Activated effector memory CD4-positive, alpha-beta T cell treated with anti-CD3 and anti-CD28 coated beads, Interleukin-2, amount 50 U/mL, for 16 hours (primary cell): Measurements from ENCODE around the gene RORC.
A peak's percentile ranks its signal among the peaks of the same experiment; 100 is the strongest.
"Not testable (repeated sequence)": the region's sequence is repeated elsewhere in the genome, so short reads cannot be mapped to it uniquely, and the experiment has no call there.

Source experiments
- DNase-seq: peaks from one replicate; pipeline ENCODE4 v3.0.0-alpha.2; 2020

RORC gene

GRCh38 chr1:151803915-151804314 is 27.7 kb downstream of the RORC start:
- DNase-seq, result no peak

- DNase-seq, result no peak
Measured at GRCh38 chr1:151803164-151803563, 28.4 kb downstream of the RORC start.

- DNase-seq, result no peak
Measured at GRCh38 chr1:151802372-151802771, 29.2 kb downstream of the RORC start.

- no peak for DNase-seq
Measured at GRCh38 chr1:151801846-151802245, 29.8 kb downstream of the RORC start.

- no peak for DNase-seq
Measured at GRCh38 chr1:151801310-151801820, 30.2 kb downstream of the RORC start.

GRCh38 chr1:151800830-151801229 is 30.8 kb downstream of the RORC start:
- DNase-seq, result no peak

GRCh38 chr1:151799179-151800022 is 32.2 kb downstream of the RORC start:
- DNase-seq, result no peak

GRCh38 chr1:151798571-151798970 is 33.0 kb downstream of the RORC start:
- no peak for DNase-seq

GRCh38 chr1:151790940-151791651 is 40.5 kb downstream of the RORC start:
- DNase-seq, result peak; percentile 65

GRCh38 chr1:151790071-151790939 is 41.3 kb downstream of the RORC start, which contains the start of gene TDRKH:
TDRKH (minus strand) TSS chr1:151790500; CDS start chr1:151783022, 7,478 bp downstream.
- peak; percentile 99 for DNase-seq

- no peak for DNase-seq
Measured at GRCh38 chr1:151787689-151788088, 43.9 kb downstream of the RORC start.

- no peak for DNase-seq
Measured at GRCh38 chr1:151783796-151784195, 47.8 kb downstream of the RORC start.

GRCh38 chr1:151782741-151783140 is 48.9 kb downstream of the RORC start:
- DNase-seq, result no peak

GRCh38 chr1:151782026-151782425 is 49.6 kb downstream of the RORC start:
- not testable (repeated sequence) for DNase-seq

- DNase-seq, result not testable (repeated sequence)
Measured at GRCh38 chr1:151780736-151781135, 50.9 kb downstream of the RORC start.

- no peak for DNase-seq
Measured at GRCh38 chr1:151779852-151780251, 51.8 kb downstream of the RORC start.

GRCh38 chr1:151777317-151777716 is 54.3 kb downstream of the RORC start:
- no peak for DNase-seq

- no peak for DNase-seq
Measured at GRCh38 chr1:151776665-151777062, 54.9 kb downstream of the RORC start.

- no peak for DNase-seq
Measured at GRCh38 chr1:151775894-151776664, 55.5 kb downstream of the RORC start.

GRCh38 chr1:151774256-151774922 is 57.2 kb downstream of the RORC start:
- no peak for DNase-seq

- no peak for DNase-seq
Measured at GRCh38 chr1:151773702-151774101, 57.9 kb downstream of the RORC start.
